HG03378 (cell line): ENCODE measurements around the gene TRAPPC3.

ENCODE experiments used
- ATAC-seq: cut with Tn5 transposase; IDR thresholded peaks from one replicate; pipeline ENCODE4 v1.9.1; 2021; ENCODE audit warnings: mild to moderate bottlenecking, moderate library complexity; ENCODE audit not compliant: unreplicated experiment

Gene TRAPPC3

GRCh38 chr1:36154335-36154734 is 5.0 kb upstream of the TRAPPC3 start:
- no peak for ATAC-seq

GRCh38 chr1:36153476-36153875 is 4.2 kb upstream of the TRAPPC3 start:
- no peak for ATAC-seq

- ATAC-seq = no peak
Measured at GRCh38 chr1:36151845-36152203, 2.5 kb upstream of the TRAPPC3 start.

- ATAC-seq = no peak
Measured at GRCh38 chr1:36151134-36151844, 2.0 kb upstream of the TRAPPC3 start.

- peak; percentile 37 for ATAC-seq
Measured at GRCh38 chr1:36150296-36151133, 1.2 kb upstream of the TRAPPC3 start.

- ATAC-seq = no peak
Measured at GRCh38 chr1:36149973-36150295, 648 bp upstream of the TRAPPC3 start.

- ATAC-seq = peak; percentile 1
Measured at GRCh38 chr1:36148821-36149236, 457 bp downstream of the TRAPPC3 start.

GRCh38 chr1:36144413-36144812 is 4.9 kb downstream of the TRAPPC3 start:
- no peak for ATAC-seq

- no peak for ATAC-seq
Measured at GRCh38 chr1:36143424-36143823, 5.9 kb downstream of the TRAPPC3 start.

GRCh38 chr1:36142121-36142520 is 7.2 kb downstream of the TRAPPC3 start:
- ATAC-seq = no peak

GRCh38 chr1:36139521-36139920 is 9.8 kb downstream of the TRAPPC3 start:
- no peak for ATAC-seq

- ATAC-seq = no peak
Measured at GRCh38 chr1:36137776-36138175, 11.5 kb downstream of the TRAPPC3 start.

GRCh38 chr1:36137226-36137625 is 12.1 kb downstream of the TRAPPC3 start:
- no peak for ATAC-seq

- ATAC-seq = no peak
Measured at GRCh38 chr1:36136535-36136934, 12.8 kb downstream of the TRAPPC3 start.

- ATAC-seq = no peak
Measured at GRCh38 chr1:36135796-36136195, 13.5 kb downstream of the TRAPPC3 start.

GRCh38 chr1:36135330-36135667 is 14.0 kb downstream of the TRAPPC3 start:
- ATAC-seq = no peak

- ATAC-seq = no peak
Measured at GRCh38 chr1:36134505-36135329, 14.6 kb downstream of the TRAPPC3 start.

GRCh38 chr1:36134031-36134430 is 15.3 kb downstream of the TRAPPC3 start:
- ATAC-seq = no peak

- no peak for ATAC-seq
Measured at GRCh38 chr1:36133484-36133883, 15.8 kb downstream of the TRAPPC3 start.

GRCh38 chr1:36132029-36132428 is 17.3 kb downstream of the TRAPPC3 start:
- ATAC-seq = no peak

GRCh38 chr1:36128905-36129206 is 20.4 kb downstream of the TRAPPC3 start:
- no peak for ATAC-seq
